Sigmoid colon (tissue), 4 donors: Measurements from ENCODE around the gene PRELID2.

Source experiments
- CTCF ChIP-seq, 4 experiments: fragments of 450-650 bp in 3 of 4; fragments of 200-600 bp in 1 of 4; IDR thresholded peaks; one replicate each; pipeline ENCODE4 v1.5.1; 2016 to 2019; ENCODE audit warnings: antibody characterized with exemption in 4 of 4, mild to moderate bottlenecking in 3 of 4, moderate library complexity in 2 of 4
- EP300 ChIP-seq, 4 donors: sonication (generic); formaldehyde crosslinking; IDR thresholded peaks; one replicate each; pipeline ENCODE4 v1.6.1; 2017; ENCODE audit warnings: antibody characterized with exemption in 4 of 4
- POLR2AphosphoS5 ChIP-seq, 4 donors: sonication (generic); formaldehyde crosslinking; IDR thresholded peaks; one replicate each; pipeline ENCODE4 v1.6.1; 2017; ENCODE audit warnings: antibody characterized with exemption in 4 of 4

GRCh38 chr5:145803112-145804004 is 31.8 kb downstream of the PRELID2 start:
- TF ChIP-seq CTCF (IDR thresholded peaks at IDR 0.05) (no peak), EP300 (IDR thresholded peaks at IDR 0.05) (no peak), POLR2AphosphoS5 (IDR thresholded peaks at IDR 0.05) (no peak)
